GM19452 (cell line): ENCODE data around the gene RAPGEF1.

ENCODE experiments used
- ATAC-seq: cut with Tn5 transposase; IDR thresholded peaks from one replicate; pipeline ENCODE4 v1.9.1; 2021; ENCODE audit not compliant: unreplicated experiment

RAPGEF1 gene

GRCh38 chr9:131627648-131628458 is 112.0 kb downstream of the RAPGEF1 start:
- peak; percentile 52 for ATAC-seq

- ATAC-seq: no peak
Measured at GRCh38 chr9:131627326-131627647, 112.6 kb downstream of the RAPGEF1 start.

GRCh38 chr9:131625790-131626670 is 113.8 kb downstream of the RAPGEF1 start:
- ATAC-seq: no peak

GRCh38 chr9:131625508-131625787 is 114.4 kb downstream of the RAPGEF1 start:
- no peak for ATAC-seq

GRCh38 chr9:131624636-131625507 is 115.0 kb downstream of the RAPGEF1 start:
- no peak for ATAC-seq

GRCh38 chr9:131623655-131624330 is 116.1 kb downstream of the RAPGEF1 start:
- ATAC-seq: no peak

- ATAC-seq: no peak
Measured at GRCh38 chr9:131622523-131622922, 117.4 kb downstream of the RAPGEF1 start.

GRCh38 chr9:131621551-131622358 is 118.1 kb downstream of the RAPGEF1 start:
- peak; percentile 64 for ATAC-seq

- no peak for ATAC-seq
Measured at GRCh38 chr9:131620764-131621520, 118.9 kb downstream of the RAPGEF1 start.

- ATAC-seq: no peak
Measured at GRCh38 chr9:131619680-131620079, 120.2 kb downstream of the RAPGEF1 start.

- ATAC-seq: no peak
Measured at GRCh38 chr9:131618785-131619184, 121.1 kb downstream of the RAPGEF1 start.

- ATAC-seq: no peak
Measured at GRCh38 chr9:131618071-131618479, 121.8 kb downstream of the RAPGEF1 start.

GRCh38 chr9:131617611-131618010 is 122.3 kb downstream of the RAPGEF1 start:
- no peak for ATAC-seq

GRCh38 chr9:131616983-131617604 is 122.8 kb downstream of the RAPGEF1 start:
- ATAC-seq: no peak

GRCh38 chr9:131614340-131614915 is 125.4 kb downstream of the RAPGEF1 start:
- ATAC-seq: no peak

GRCh38 chr9:131613921-131614320 is 126.0 kb downstream of the RAPGEF1 start:
- no peak for ATAC-seq

- no peak for ATAC-seq
Measured at GRCh38 chr9:131612851-131613250, 127.0 kb downstream of the RAPGEF1 start.

- no peak for ATAC-seq
Measured at GRCh38 chr9:131611586-131612315, 128.1 kb downstream of the RAPGEF1 start.
